Mammary microvascular endothelial cell (primary cell): ENCODE measurements around the gene OTP. TPM values are rescaled to one million over a fixed set of nuclear protein-coding genes. Genes with fewer than 3 reads are reported as not detected.

Experiments used
- total RNA-seq: library from RNA; depleted of rRNA; stranded (reverse); fragments of >200 nt; gene quantifications from 2 replicates; pipeline ENCODE4 v1.2.3, GENCODE V29; 2015

The OTP gene
- total RNA-seq = not detected in 2 replicates

DNA sequence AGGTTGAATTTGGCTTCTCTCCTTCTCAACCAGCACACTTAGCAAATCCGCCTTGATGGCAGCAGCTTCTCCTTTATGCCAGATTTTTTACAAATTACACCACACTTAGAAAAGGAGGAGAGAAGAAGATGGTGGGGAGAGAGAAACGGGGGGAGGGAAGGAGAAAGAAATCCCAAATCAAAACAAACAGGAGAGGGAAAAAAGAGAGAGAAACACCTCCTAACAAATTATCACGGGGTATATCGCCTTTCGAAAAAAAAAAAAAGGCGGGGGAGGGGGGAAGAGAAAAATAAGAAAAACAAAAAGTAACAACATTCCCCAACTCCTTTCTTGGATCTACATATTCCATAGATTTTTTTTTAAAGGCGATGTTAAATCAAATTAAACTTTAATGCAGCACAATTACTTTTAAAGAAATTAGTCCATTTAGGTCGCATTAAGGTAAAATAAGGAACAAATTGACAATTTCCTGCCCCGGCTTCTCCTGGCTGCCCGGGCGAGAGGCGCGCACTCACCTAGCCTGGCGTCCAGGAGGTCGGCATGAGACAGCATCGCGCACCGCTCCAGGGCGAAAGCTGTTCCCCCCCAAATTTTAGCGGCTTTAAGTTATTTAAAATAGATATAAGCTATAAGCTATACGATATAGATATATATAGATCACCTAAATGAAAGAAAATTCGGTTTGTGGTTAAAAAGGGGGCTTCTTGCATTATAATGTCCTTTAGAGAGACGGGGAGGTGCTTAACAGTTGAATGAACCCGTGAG is at the start of gene OTP:
Gene OTP (minus strand): TSS at position 716 of the 765 bp plus-strand sequence. CDS start 164 bp downstream, at position 552.

Other genes with a start within 250 kb of the OTP start
- gene WDR41, start 146.4 kb downstream of the OTP start, total RNA-seq = 52.8 and 67.6 TPM in 2 replicates
- gene TBCA, start 137.6 kb upstream of the OTP start, total RNA-seq = 168 and 212 TPM in 2 replicates